Panc1 (cell line): Measurements from ENCODE around the gene NAB2. TPM values are rescaled to one million over a fixed set of nuclear protein-coding genes. Genes with fewer than 3 reads are reported as not detected.

Experiments used
- ATAC-seq: fragments of 200-7000 bp; cut with Tn5 transposase; 2 replicates; pipeline ENCODE4 v1.9.1; 2020; ENCODE audit warnings: mild to moderate bottlenecking, moderate library complexity
- BruUV-seq: library from RNA; stranded (reverse); fragments of 400-500 nt; replicated peaks from 2 replicates; lab custom pipeline; 2021; lab: Mats Ljungman, UMichigan
- CTCF ChIA-PET: fragments of 300-600 bp; sonication (Branson Sonifier 250); formaldehyde crosslinking; loops from one replicate; lab custom pipeline; 2022; ENCODE audit warnings: antibody characterized with exemption; lab: Charles Lee
- POLR2A ChIA-PET: fragments of 300-600 bp; sonication (Branson Sonifier 250); formaldehyde crosslinking; loops from one replicate; lab custom pipeline; 2022; ENCODE audit warnings: antibody characterized with exemption; lab: Charles Lee
- DNase-seq: peaks from one replicate; pipeline ENCODE4 v3.0.0-alpha.2; 2010; ENCODE audit warnings: low read depth, low spot score
- H3K27ac ChIP-seq: 2 replicates; pipeline ENCODE4 v1.5.1; 2011; ENCODE audit warnings: mild to moderate bottlenecking, low read length, inconsistent platforms
- H3K27me3 ChIP-seq: fragments of 200-500 bp; sonication (Bioruptor generic); 2 replicates; pipeline ENCODE4 v1.6.0; 2014; ENCODE audit warnings: low read length, inconsistent platforms; ENCODE audit not compliant: control insufficient read depth, insufficient read depth
- H3K36me3 ChIP-seq: fragments of 200-500 bp; sonication (Bioruptor generic); 2 replicates; pipeline ENCODE4 v1.5.1; 2014; ENCODE audit warnings: inconsistent platforms, mild to moderate bottlenecking, low read length, moderate library complexity; ENCODE audit not compliant: control insufficient read depth, insufficient read depth
- H3K4me1 ChIP-seq: 2 replicates; pipeline ENCODE4 v1.5.1; 2011; ENCODE audit warnings: inconsistent platforms, mild to moderate bottlenecking, low read length, moderate library complexity; ENCODE audit not compliant: control insufficient read depth, insufficient read depth
- H3K4me3 ChIP-seq, 2 experiments: 2 replicates each; pipeline ENCODE4 v1.5.1; 2011 to 2012; ENCODE audit warnings: low read depth in 2 of 2, low read length in 2 of 2, mild to moderate bottlenecking in 2 of 2, inconsistent platforms in 1 of 2, moderate library complexity in 1 of 2
- H3K9me3 ChIP-seq: fragments of 200-500 bp; sonication (Bioruptor generic); 2 replicates; pipeline ENCODE4 v1.5.1; 2014; ENCODE audit warnings: low read depth, mild to moderate bottlenecking, inconsistent platforms, low read length, moderate library complexity; ENCODE audit not compliant: control insufficient read depth, insufficient read depth
- POLR2AphosphoS5 ChIP-seq: IDR thresholded peaks from 2 replicates; pipeline ENCODE4 v1.6.1; 2012; ENCODE audit warnings: mild to moderate bottlenecking, low read depth, low read length, moderate library complexity
- SIN3A ChIP-seq: IDR thresholded peaks from 2 replicates; pipeline ENCODE4 v1.6.1; 2012; ENCODE audit warnings: low read depth, mild to moderate bottlenecking, low read length, moderate library complexity, borderline replicate concordance; ENCODE audit not compliant: insufficient read depth
- TCF7L2 ChIP-seq: IDR thresholded peaks from 2 replicates; pipeline ENCODE4 v1.6.1; 2011; ENCODE audit warnings: mild to moderate bottlenecking, low read depth, low read length, inconsistent platforms
- in situ Hi-C: cut with HindIII; loops from 2 replicates; pipeline ENCODE4 v1.10.0; 2016; ENCODE audit warnings: low sequenced_read_pairs, low pct_unique_long_range_greater_than_20kb
- intact Hi-C: fragments of 100-400 bp; cut with micrococcal nuclease; formaldehyde crosslinking; loops from one replicate; pipeline ENCODE4 v1.10.0; 2022; ENCODE audit not compliant: unreplicated experiment
- total RNA-seq: library from RNA; stranded (reverse); gene quantifications from one replicate; pipeline ENCODE4 v1.2.1, GENCODE V29; 2021; ENCODE audit not compliant: unreplicated experiment
- TF ChIP-seq, protein P1 (sequence below): fragments of 450-650 bp; IDR thresholded peaks from 2 replicates; pipeline ENCODE4 v1.5.1; 2017; ENCODE audit warnings: mild to moderate bottlenecking
- TF ChIP-seq, protein P2 (sequence below), 2 experiments: IDR thresholded peaks; 2 replicates each; pipeline ENCODE4 v1.6.1; 2011 to 2012; ENCODE audit warnings: low read depth in 2 of 2, control low read depth in 1 of 2, low read length in 1 of 2, mild to moderate bottlenecking in 1 of 2, moderate library complexity in 1 of 2; ENCODE audit not compliant: insufficient read depth in 1 of 2

Gene NAB2
- total RNA-seq, 1 experiment from 2014 or later, result 13.9 TPM

DNA sequence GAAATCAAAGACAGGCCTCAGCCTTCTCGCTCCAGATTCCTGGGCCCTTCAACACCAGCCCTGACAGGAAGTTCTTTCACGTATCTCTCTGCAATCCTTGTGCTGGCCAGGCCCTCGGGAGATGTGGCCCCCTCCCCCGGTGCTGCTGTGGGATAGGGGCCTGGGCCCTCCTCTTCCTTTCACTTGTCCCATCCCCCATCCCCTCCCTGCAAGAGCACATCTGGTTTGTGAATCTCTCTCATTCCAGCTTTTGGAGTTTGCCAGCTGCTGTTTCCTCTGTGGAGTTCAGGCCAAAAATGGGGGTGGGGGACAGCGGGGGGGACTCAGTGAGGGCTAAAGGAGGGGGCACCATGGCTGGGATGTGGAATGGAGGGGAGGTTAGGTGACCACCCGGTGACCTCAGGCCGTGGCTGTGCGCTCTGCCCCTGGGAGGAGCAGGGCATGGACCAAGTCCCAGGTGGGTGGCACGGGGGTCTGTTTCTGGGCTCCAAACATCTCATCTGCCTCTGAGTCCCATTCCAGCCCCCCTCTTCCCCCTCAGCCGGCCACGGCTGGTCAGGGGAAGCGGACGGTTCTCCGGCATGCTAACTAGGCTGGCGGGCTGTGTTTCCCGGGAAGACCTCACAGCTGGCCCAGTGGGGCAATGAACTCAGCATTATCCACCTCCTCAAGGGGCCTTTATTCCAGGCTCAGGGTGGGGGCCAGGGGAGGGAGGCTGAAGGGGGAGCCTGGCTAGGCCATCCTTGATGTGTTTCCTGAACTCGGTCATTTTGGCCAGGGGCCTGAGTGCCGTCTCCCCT lies 46.8 kb downstream of the NAB2 start:
- no peaks in the 10 kb centered on the region for H3K9me3 ChIP-seq
- H3K27ac ChIP-seq, result no peak overlapping the region
- no TSS peak for BruUV-seq
- no peaks in the 10 kb centered on the region for H3K27me3 ChIP-seq
- 0 out of 2 replicates have a peak, but pooled peaks cover 2% of the 10 kb centered on the region for H3K4me1 ChIP-seq
- POLR2A ChIA-PET, result no interaction called here
- TF ChIP-seq TCF7L2 (no peak), SIN3A (no peak), POLR2AphosphoS5 (no peak)
- TF ChIP-seq, protein P1, sequence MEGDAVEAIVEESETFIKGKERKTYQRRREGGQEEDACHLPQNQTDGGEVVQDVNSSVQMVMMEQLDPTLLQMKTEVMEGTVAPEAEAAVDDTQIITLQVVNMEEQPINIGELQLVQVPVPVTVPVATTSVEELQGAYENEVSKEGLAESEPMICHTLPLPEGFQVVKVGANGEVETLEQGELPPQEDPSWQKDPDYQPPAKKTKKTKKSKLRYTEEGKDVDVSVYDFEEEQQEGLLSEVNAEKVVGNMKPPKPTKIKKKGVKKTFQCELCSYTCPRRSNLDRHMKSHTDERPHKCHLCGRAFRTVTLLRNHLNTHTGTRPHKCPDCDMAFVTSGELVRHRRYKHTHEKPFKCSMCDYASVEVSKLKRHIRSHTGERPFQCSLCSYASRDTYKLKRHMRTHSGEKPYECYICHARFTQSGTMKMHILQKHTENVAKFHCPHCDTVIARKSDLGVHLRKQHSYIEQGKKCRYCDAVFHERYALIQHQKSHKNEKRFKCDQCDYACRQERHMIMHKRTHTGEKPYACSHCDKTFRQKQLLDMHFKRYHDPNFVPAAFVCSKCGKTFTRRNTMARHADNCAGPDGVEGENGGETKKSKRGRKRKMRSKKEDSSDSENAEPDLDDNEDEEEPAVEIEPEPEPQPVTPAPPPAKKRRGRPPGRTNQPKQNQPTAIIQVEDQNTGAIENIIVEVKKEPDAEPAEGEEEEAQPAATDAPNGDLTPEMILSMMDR, result no peak
- TF ChIP-seq, protein P2, sequence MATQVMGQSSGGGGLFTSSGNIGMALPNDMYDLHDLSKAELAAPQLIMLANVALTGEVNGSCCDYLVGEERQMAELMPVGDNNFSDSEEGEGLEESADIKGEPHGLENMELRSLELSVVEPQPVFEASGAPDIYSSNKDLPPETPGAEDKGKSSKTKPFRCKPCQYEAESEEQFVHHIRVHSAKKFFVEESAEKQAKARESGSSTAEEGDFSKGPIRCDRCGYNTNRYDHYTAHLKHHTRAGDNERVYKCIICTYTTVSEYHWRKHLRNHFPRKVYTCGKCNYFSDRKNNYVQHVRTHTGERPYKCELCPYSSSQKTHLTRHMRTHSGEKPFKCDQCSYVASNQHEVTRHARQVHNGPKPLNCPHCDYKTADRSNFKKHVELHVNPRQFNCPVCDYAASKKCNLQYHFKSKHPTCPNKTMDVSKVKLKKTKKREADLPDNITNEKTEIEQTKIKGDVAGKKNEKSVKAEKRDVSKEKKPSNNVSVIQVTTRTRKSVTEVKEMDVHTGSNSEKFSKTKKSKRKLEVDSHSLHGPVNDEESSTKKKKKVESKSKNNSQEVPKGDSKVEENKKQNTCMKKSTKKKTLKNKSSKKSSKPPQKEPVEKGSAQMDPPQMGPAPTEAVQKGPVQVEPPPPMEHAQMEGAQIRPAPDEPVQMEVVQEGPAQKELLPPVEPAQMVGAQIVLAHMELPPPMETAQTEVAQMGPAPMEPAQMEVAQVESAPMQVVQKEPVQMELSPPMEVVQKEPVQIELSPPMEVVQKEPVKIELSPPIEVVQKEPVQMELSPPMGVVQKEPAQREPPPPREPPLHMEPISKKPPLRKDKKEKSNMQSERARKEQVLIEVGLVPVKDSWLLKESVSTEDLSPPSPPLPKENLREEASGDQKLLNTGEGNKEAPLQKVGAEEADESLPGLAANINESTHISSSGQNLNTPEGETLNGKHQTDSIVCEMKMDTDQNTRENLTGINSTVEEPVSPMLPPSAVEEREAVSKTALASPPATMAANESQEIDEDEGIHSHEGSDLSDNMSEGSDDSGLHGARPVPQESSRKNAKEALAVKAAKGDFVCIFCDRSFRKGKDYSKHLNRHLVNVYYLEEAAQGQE (IDR thresholded peaks at IDR 0.05; ENCODE audit: insufficient read depth in 1 of 2, low read depth in 2 of 2, low read length in 1 of 2), result no peak
- H3K36me3 ChIP-seq, result no peaks in the 10 kb centered on the region
- intact Hi-C loops (no loop called here), in situ Hi-C loops (no loop called here)
- ATAC-seq (no peak), DNase-seq (no peak)
- CTCF ChIA-PET, result no interaction called here
- H3K4me3 ChIP-seq, result no peak overlapping the region

DNA sequence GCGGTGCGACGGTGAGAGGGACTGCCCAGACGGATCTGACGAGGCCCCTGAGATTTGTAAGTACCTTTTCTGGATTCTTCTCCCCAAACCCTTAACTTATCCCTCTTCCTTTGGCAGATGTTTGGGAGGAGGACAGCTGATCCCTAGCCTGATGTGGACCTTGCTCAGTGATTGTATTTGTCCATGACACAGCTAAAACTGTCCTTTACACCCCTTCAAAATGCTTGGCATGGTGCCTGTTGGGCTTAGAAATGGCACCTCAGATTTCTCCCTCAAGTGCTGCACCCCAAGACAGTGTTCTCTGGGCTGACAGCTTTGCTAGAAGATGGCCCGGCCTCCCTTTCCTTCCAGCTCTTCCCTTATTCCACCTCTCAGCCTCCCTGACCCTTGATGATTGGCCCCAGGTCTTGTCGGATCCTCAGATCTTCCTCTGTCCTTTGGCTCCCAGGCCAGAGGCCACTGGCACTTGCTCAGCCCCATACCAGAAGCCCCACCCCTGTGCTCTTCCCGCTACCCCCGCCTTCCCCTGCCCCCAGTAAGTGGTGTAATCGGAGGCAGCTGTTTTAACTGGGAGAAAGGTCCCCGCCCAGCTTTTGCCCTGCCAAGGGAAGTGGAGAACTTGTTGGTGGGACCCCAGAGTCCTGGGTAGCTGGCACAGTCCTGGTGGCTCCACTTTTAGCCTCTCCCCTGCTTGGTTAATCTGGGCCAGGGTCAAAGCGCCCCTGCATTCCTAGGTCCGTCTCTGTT lies 49.8 kb downstream of the NAB2 start:
- no peaks in the 10 kb centered on the region for H3K9me3 ChIP-seq
- H3K36me3 ChIP-seq, result no peaks in the 10 kb centered on the region
- TF ChIP-seq, protein P1, result no peak
- no peak for TF ChIP-seq TCF7L2
- intact Hi-C loops, result no loop called here
- H3K27me3 ChIP-seq, result no peaks in the 10 kb centered on the region
- H3K4me1 ChIP-seq, result no peaks in the 10 kb centered on the region
- POLR2A ChIA-PET, result interaction anchor here (0.7 kb wide), 1 partner anchor 11 kb away, joined by 3 read pairs; the partner anchor contains the start of gene LRP1
- no peak overlapping the region for H3K4me3 ChIP-seq
- CTCF ChIA-PET, result interaction anchor here (0.5 kb wide), 1 partner anchor 275 kb away, joined by 3 read pairs; no protein-coding TSS in a partner anchor
- H3K27ac ChIP-seq, result no peak overlapping the region
- no peak for ATAC-seq
- no TSS peak for BruUV-seq
- in situ Hi-C loops, result no loop called here
- no peak for DNase-seq
